Activated T-cell treated with anti-CD3 and anti-CD28 coated beads, Interleukin-2, amount 50 U/mL, for 72 hours (primary cell): ENCODE data around the gene CYGB. TPM values are rescaled to one million over a fixed set of nuclear protein-coding genes. Genes with fewer than 3 reads are reported as not detected.
A peak's percentile ranks its signal among the peaks of the same experiment; 100 is the strongest.

Source experiments
- ATAC-seq, 2 donors: fragments of 150-1000 bp; cut with Tn5 transposase; replicated peaks in 1 of 2; 2 replicates each; pipeline ENCODE4 v1.10.0; 2021; ENCODE audit warnings: moderate library complexity in 2 of 2, mild to moderate bottlenecking in 1 of 2
- DNase-seq, 2 donors: peaks; one replicate each; pipeline ENCODE4 v3.0.0; 2021 to 2022; ENCODE audit warnings: mixed read lengths in 1 of 2
- H3K27ac Mint-ChIP-seq: one replicate; pipeline ENCODE4 v1.8.0; 2022; ENCODE audit warnings: mild to moderate bottlenecking, moderate library complexity, mixed read lengths
- H3K27me3 Mint-ChIP-seq: one replicate; pipeline ENCODE4 v1.8.0; 2022; ENCODE audit warnings: low read depth, mixed read lengths
- H3K36me3 Mint-ChIP-seq, 2 donors: one replicate each; pipeline ENCODE4 v1.8.0; 2022; ENCODE audit warnings: mixed read lengths in 2 of 2, mild to moderate bottlenecking in 1 of 2; ENCODE audit not compliant: insufficient read depth in 2 of 2
- H3K4me1 Mint-ChIP-seq: one replicate; pipeline ENCODE4 v1.8.0; 2022; ENCODE audit warnings: low read depth, mixed read lengths
- H3K4me3 Mint-ChIP-seq, 2 donors: one replicate each; pipeline ENCODE4 v1.8.0; 2022; ENCODE audit warnings: mild to moderate bottlenecking in 2 of 2, mixed read lengths in 2 of 2, moderate library complexity in 2 of 2
- H3K9me3 Mint-ChIP-seq, 2 donors: one replicate each; pipeline ENCODE4 v1.8.0; 2022; ENCODE audit warnings: mixed read lengths in 2 of 2
- total RNA-seq, 2 donors: library from RNA; stranded (reverse); gene quantifications; one replicate each; pipeline ENCODE4 v1.2.3, GENCODE V29; 2022

Gene CYGB
- total RNA-seq, 2 donors from 2014 or later, result 0.44 TPM; not detected in 1

DNA sequence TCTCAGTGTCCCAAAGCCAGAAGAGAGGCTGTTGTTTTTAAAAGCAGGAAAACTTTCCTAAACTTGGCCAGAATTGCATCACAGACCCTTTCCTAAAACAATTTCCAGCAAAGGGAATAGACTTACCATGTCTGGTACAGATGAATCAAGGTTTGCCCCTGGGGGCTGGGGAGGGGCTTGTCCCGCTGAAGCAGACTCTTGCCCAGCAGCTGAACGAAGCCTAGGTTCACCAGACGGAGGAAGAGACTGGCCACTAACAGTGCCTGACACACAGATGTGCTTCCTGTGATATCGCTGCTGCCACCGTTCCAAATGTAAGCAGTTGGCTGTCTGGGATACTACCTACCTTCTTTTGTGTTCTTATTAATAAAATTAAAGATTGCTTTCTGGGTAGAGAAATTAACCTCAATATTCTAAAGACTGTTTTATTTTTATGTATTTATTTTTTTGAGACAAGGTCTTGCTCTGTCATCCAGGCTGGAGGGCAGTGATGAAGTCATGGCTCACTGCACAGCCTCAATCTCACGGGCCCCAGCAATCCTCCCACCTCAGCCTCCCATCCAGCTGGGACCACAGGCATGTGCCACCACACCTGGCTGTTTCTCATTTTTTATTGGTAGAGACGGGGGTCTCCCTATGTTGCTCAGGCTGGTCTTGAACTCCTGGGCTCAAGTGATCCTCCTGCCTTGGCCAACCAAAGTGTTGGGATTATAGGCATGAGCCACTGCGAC lies 15.8 kb upstream of the CYGB start:
- Mint-ChIP-seq H3K36me3 (peaks cover 10 to 11% of the 10 kb centered on the region in 2 donors), H3K4me3 (no peak overlapping the region), H3K4me1 (peaks cover 37% of the 10 kb centered on the region), H3K27me3 (no peaks in the 10 kb centered on the region), H3K9me3 (no peaks in the 10 kb centered on the region), H3K27ac (no peak overlapping the region)
- no peak for DNase-seq
- no peak for ATAC-seq

DNA sequence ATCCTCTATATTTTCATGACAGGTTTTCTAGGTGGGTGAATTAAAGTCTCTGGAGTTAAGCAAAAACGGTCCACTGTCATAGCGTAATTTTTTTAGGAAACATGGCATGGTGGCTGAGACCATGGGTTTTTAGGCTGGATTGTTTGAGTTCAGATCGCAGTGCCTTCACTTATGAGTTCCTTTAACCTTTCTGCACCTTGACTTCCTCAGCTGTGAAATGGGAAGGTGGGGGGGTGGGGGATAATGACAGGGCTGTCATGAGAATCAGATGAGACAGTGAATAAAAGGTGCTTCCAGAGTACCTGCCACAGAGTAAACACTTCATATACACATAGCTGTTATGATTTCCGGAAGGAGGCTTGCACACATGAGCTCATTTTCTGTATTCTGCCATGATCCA lies 14.2 kb upstream of the CYGB start:
- ATAC-seq (no peak), DNase-seq (no peak)
- Mint-ChIP-seq H3K36me3 (peaks cover 0 to 2% of the 10 kb centered on the region in 2 donors), H3K9me3 (no peaks in the 10 kb centered on the region), H3K27me3 (no peaks in the 10 kb centered on the region), H3K4me3 (no peak overlapping the region), H3K4me1 (peaks cover 25% of the 10 kb centered on the region), H3K27ac (no peak overlapping the region)

DNA sequence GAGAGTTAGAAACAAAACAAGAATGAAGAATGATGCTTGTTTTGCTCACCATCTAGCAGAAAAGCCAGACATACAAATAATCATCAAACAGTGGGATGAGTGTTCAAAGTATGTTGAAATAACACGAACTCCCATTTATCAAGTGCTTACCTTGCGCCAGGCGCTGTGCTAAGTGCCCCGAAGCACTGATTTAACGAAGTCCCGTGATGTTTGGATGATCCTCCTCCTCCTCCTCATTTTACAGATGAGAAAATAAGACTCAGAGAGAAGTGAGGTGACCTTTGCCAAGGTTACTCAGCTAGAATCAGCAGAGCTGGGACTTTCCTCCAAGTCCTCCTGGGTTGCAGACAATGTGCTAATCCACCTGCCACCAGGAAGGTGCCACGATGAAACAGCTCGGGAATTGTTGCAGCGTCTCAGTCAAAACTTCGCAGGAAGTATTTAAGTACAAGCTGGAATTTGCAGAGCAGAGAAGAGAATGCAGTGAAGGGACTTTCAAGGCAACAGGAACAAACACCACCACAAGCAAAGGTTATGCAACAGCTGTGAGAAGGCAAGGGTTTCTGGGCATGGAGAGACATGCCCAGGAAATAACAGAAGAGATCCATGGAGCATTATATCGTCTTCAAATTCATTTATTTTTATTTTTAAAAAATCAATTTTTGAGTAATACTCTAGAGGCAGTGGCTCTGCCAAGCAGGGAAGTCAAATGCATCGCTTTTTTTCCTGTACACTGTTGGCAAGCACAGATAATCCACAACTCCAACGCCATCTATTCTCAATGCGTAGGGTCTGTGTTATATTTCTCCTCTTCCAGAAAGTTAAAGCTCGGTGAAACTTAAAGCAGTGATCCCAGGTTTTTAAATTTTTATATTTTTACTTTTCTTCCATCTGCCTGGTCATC lies 13.5 kb upstream of the CYGB start:
- peak overlapping the region in 1 of 2 donors; percentile 60 for H3K4me3 Mint-ChIP-seq
- H3K36me3 Mint-ChIP-seq, result peaks cover 0 to 2% of the 10 kb centered on the region in 2 donors
- H3K27ac Mint-ChIP-seq, result no peak overlapping the region
- H3K9me3 Mint-ChIP-seq, result no peaks in the 10 kb centered on the region
- peaks cover 19% of the 10 kb centered on the region for H3K4me1 Mint-ChIP-seq
- DNase-seq, result no peak
- no peaks in the 10 kb centered on the region for H3K27me3 Mint-ChIP-seq
- ATAC-seq, result no peak

DNA sequence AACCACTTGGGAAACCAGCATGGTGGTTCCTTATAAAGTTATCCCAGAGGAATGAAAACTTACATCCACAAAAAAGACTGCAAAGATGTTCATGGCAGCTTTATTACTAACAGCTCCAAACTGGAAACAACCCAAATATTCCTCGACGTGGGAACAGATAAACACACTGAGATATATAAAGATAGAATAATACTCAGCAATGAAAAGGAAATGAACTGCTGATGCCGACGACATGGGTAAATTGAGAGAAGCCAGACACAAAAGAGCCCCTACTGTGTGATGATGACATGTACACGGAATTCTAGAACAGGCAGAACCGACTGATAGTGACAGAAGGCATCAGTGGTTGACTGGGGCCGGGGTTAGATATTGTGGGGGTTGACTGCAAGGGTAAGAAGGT lies 12.0 kb upstream of the CYGB start:
- no peak overlapping the region for H3K4me3 Mint-ChIP-seq
- H3K27me3 Mint-ChIP-seq, result no peaks in the 10 kb centered on the region
- DNase-seq (no peak), ATAC-seq (no peak)
- H3K9me3 Mint-ChIP-seq, result no peaks in the 10 kb centered on the region
- no peak overlapping the region for H3K27ac Mint-ChIP-seq
- peaks cover 9% of the 10 kb centered on the region for H3K4me1 Mint-ChIP-seq
- no peaks in the 10 kb centered on the region for H3K36me3 Mint-ChIP-seq

DNA sequence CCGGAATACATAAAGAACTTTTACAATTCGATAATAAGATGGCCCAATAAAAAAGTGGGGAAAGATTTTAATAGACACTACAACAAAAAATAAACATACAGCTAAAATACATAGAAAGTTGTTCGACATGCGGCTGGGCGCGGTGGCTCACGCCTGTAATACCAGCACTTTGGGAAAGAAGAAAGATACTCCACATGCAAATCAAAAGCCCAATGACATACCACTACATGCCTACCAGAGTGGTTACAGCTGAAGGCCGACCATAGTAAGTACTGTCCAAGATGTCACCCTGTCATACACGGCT lies 11.7 kb upstream of the CYGB start:
- ATAC-seq, result no peak
- no peak overlapping the region for H3K27ac Mint-ChIP-seq
- no peaks in the 10 kb centered on the region for H3K36me3 Mint-ChIP-seq
- peaks cover 7% of the 10 kb centered on the region for H3K4me1 Mint-ChIP-seq
- DNase-seq, result no peak
- no peak overlapping the region for H3K4me3 Mint-ChIP-seq
- H3K9me3 Mint-ChIP-seq, result no peaks in the 10 kb centered on the region
- H3K27me3 Mint-ChIP-seq, result no peaks in the 10 kb centered on the region

GRCh38 chr17:76548378-76549214 lies 11.1 kb upstream of the CYGB start:
- Mint-ChIP-seq H3K4me1 (peaks cover 7% of the 10 kb centered on the region), H3K9me3 (no peaks in the 10 kb centered on the region), H3K27me3 (no peaks in the 10 kb centered on the region), H3K36me3 (no peaks in the 10 kb centered on the region), H3K4me3 (no peak overlapping the region), H3K27ac (no peak overlapping the region)
- no peak for ATAC-seq
- no peak for DNase-seq

GRCh38 chr17:76547642-76548202 lies 10.2 kb upstream of the CYGB start:
- ATAC-seq (no peak), DNase-seq (no peak)
- Mint-ChIP-seq H3K27ac (no peak overlapping the region), H3K4me3 (no peak overlapping the region), H3K27me3 (peaks cover 3% of the 10 kb centered on the region), H3K4me1 (peaks cover 7% of the 10 kb centered on the region), H3K9me3 (no peaks in the 10 kb centered on the region), H3K36me3 (no peaks in the 10 kb centered on the region)

GRCh38 chr17:76547183-76547641 lies 9.7 kb upstream of the CYGB start:
- peak; percentile 61 to 66 for DNase-seq
- Mint-ChIP-seq H3K36me3 (no peaks in the 10 kb centered on the region), H3K9me3 (no peaks in the 10 kb centered on the region), H3K4me1 (peaks cover 7% of the 10 kb centered on the region), H3K4me3 (no peak overlapping the region), H3K27ac (no peak overlapping the region), H3K27me3 (peaks cover 8% of the 10 kb centered on the region)
- peak; percentile 81 to 82 for ATAC-seq

GRCh38 chr17:76546556-76547182 lies 9.2 kb upstream of the CYGB start:
- no peaks in the 10 kb centered on the region for H3K36me3 Mint-ChIP-seq
- ATAC-seq, result no peak
- H3K9me3 Mint-ChIP-seq, result no peaks in the 10 kb centered on the region
- no peak overlapping the region for H3K4me3 Mint-ChIP-seq
- DNase-seq, result no peak
- peaks cover 13% of the 10 kb centered on the region for H3K27me3 Mint-ChIP-seq
- peaks cover 7% of the 10 kb centered on the region for H3K4me1 Mint-ChIP-seq
- H3K27ac Mint-ChIP-seq, result no peak overlapping the region

- DNase-seq, result no peak
- Mint-ChIP-seq H3K9me3 (no peaks in the 10 kb centered on the region), H3K4me1 (peaks cover 6% of the 10 kb centered on the region), H3K27me3 (peaks cover 19% of the 10 kb centered on the region), H3K27ac (no peak overlapping the region), H3K4me3 (no peak overlapping the region), H3K36me3 (no peaks in the 10 kb centered on the region)
- ATAC-seq, result no peak
Measured at GRCh38 chr17:76545918-76546555, 8.5 kb upstream of the CYGB start.

GRCh38 chr17:76544546-76545365 lies 7.2 kb upstream of the CYGB start:
- Mint-ChIP-seq H3K27ac (no peak overlapping the region), H3K27me3 (peaks cover 21% of the 10 kb centered on the region), H3K4me1 (no peaks in the 10 kb centered on the region), H3K9me3 (no peaks in the 10 kb centered on the region), H3K36me3 (no peaks in the 10 kb centered on the region), H3K4me3 (no peak overlapping the region)
- ATAC-seq (no peak), DNase-seq (no peak)
